ENCODE data around the gene HK1. TPM values are rescaled to one million over a fixed set of nuclear protein-coding genes. Genes with fewer than 3 reads are reported as not detected.

HK1 gene
- total RNA-seq, 4 donors from 2014 or later = 119 to 142 (median 141) TPM

- TF ChIP-seq EP300 (IDR thresholded peaks at IDR 0.05) (no peak), POLR2AphosphoS5 (IDR thresholded peaks at IDR 0.05) (no peak), CTCF (IDR thresholded peaks at IDR 0.05) (no peak), POLR2A (IDR thresholded peaks at IDR 0.05) (no peak)
- no peaks in the 10 kb centered on the region for H3K9me3 ChIP-seq
- H3K27me3 ChIP-seq = no peaks in the 10 kb centered on the region
- 75% methylated on average over 9 of the region's 9 CpGs for WGBS
- peak overlapping the region; percentile 83 for H3K27ac ChIP-seq
- peaks cover 43% of the 10 kb centered on the region for H3K36me3 ChIP-seq
- H3K4me1 ChIP-seq = peaks cover 50% of the 10 kb centered on the region
- H3K4me3 ChIP-seq = no peak overlapping the region
- no peak for DNase-seq (ENCODE audit: low spot score in 2 of 2)
These were observed 94.1 kb downstream of the HK1 start for GRCh38 chr10:69372126-69372980.

GRCh38 chr10:69374242-69374641 lies 95.9 kb downstream of the HK1 start:
- 46% methylated on average over 13 of the region's 13 CpGs for whole genome bisulfite sequencing
- no peak for DNase-seq (ENCODE audit: low spot score in 2 of 2)

GRCh38 chr10:69374931-69375306 lies 96.6 kb downstream of the HK1 start:
- Histone ChIP-seq H3K4me1 (peaks cover 58% of the 10 kb centered on the region), H3K27me3 (no peaks in the 10 kb centered on the region), H3K36me3 (peaks cover 47% of the 10 kb centered on the region), H3K9me3 (no peaks in the 10 kb centered on the region), H3K27ac (peak overlapping the region; percentile 83), H3K4me3 (no peak overlapping the region)
- no peak for TF ChIP-seq EP300 (IDR thresholded peaks at IDR 0.05)
- 56% methylated on average over 2 of the region's 2 CpGs for WGBS
- no peak for DNase-seq (ENCODE audit: low spot score in 2 of 2)

More at GRCh38 chr10:69374242-69374641, 95.9 kb downstream of the HK1 start:
- TF ChIP-seq POLR2AphosphoS5 (IDR thresholded peaks at IDR 0.05) = no peak
- TF ChIP-seq CTCF (IDR thresholded peaks at IDR 0.05) = no peak
- no peak for TF ChIP-seq POLR2A (IDR thresholded peaks at IDR 0.05)
- no peak for TF ChIP-seq EP300 (IDR thresholded peaks at IDR 0.05)
- Histone ChIP-seq H3K4me1 (peaks cover 58% of the 10 kb centered on the region), H3K27me3 (no peaks in the 10 kb centered on the region), H3K9me3 (no peaks in the 10 kb centered on the region), H3K36me3 (peaks cover 47% of the 10 kb centered on the region), H3K4me3 (no peak overlapping the region), H3K27ac (peak overlapping the region; percentile 83)

- Histone ChIP-seq H3K27ac (peak overlapping the region; percentile 83), H3K4me1 (peaks cover 58% of the 10 kb centered on the region), H3K4me3 (no peak overlapping the region), H3K27me3 (no peaks in the 10 kb centered on the region), H3K9me3 (no peaks in the 10 kb centered on the region), H3K36me3 (peaks cover 47% of the 10 kb centered on the region)
- DNase-seq (ENCODE audit: low spot score in 2 of 2) = peak in 1 of 2 donors; percentile 84
- TF ChIP-seq POLR2AphosphoS5 (IDR thresholded peaks at IDR 0.05) (peak in 2 of 3 donors; percentile 1 to 5), EP300 (IDR thresholded peaks at IDR 0.05) (no peak), CTCF (IDR thresholded peaks at IDR 0.05) (no peak)
- WGBS = 3% methylated on average over 11 of the region's 19 CpGs
These were observed 97.2 kb downstream of the HK1 start for GRCh38 chr10:69375307-69376151.

GRCh38 chr10:69376662-69377061 lies 98.4 kb downstream of the HK1 start:
- H3K4me3 ChIP-seq = no peak overlapping the region
- no peaks in the 10 kb centered on the region for H3K9me3 ChIP-seq
- H3K27me3 ChIP-seq = no peaks in the 10 kb centered on the region
- H3K4me1 ChIP-seq = peaks cover 58% of the 10 kb centered on the region
- TF ChIP-seq POLR2AphosphoS5 (IDR thresholded peaks at IDR 0.05) (no peak), POLR2A (IDR thresholded peaks at IDR 0.05) (no peak), CTCF (IDR thresholded peaks at IDR 0.05) (no peak), EP300 (IDR thresholded peaks at IDR 0.05) (no peak)
- peak overlapping the region; percentile 83 for H3K27ac ChIP-seq
- peaks cover 54% of the 10 kb centered on the region for H3K36me3 ChIP-seq
- DNase-seq (ENCODE audit: low spot score in 2 of 2) = no peak
- WGBS = 83% methylated on average over 11 of the region's 11 CpGs

Data from suprapubic skin (tissue), 4 donors.